Measurements from ENCODE around the gene CDX2. TPM values are rescaled to one million over a fixed set of nuclear protein-coding genes. Genes with fewer than 3 reads are reported as not detected.

Gene CDX2
- total and polyA plus RNA-seq, 4 donors = not detected

GRCh38 chr13:27922883-27923612, 46.1 kb downstream of the CDX2 start:
- WGBS = 15% methylated on average over 24 of the region's 24 CpGs
- no peak overlapping the region for H3K9ac ChIP-seq (ENCODE audit: low read depth in 1 of 2, low read length in 2 of 2)
- no peak for DNase-seq (ENCODE audit: low spot score)
- H3K36me3 ChIP-seq (ENCODE audit: control insufficient read depth in 4 of 4, insufficient read depth in 3 of 4, low read depth in 1 of 4, low read length in 3 of 4) = no peaks in the 10 kb centered on the region
- peaks cover 16 to 33% (median 24%) of the 10 kb centered on the region in 4 donors for H3K4me1 ChIP-seq (ENCODE audit: control insufficient read depth in 4 of 4, insufficient read depth in 4 of 4, low read length in 3 of 4)
- no peaks in the 10 kb centered on the region for H3K9me3 ChIP-seq (ENCODE audit: control insufficient read depth in 4 of 4, low read length in 3 of 4)
- TF ChIP-seq HNF4G (IDR thresholded peaks at IDR 0.05) (no peak), ZBTB33 (IDR thresholded peaks at IDR 0.05) (no peak), FOXA1 (IDR thresholded peaks at IDR 0.05) (no peak), FOXA2 (IDR thresholded peaks at IDR 0.05) (no peak), RAD21 (IDR thresholded peaks at IDR 0.05) (no peak), HNF4A (conservative IDR thresholded peaks at IDR 0.05) (no peak), SP1 (IDR thresholded peaks at IDR 0.05) (no peak), TAF1 (conservative IDR thresholded peaks at IDR 0.05) (no peak), JUND (IDR thresholded peaks at IDR 0.05) (no peak), YY1 (IDR thresholded peaks at IDR 0.05) (no peak)
- TF ChIP-seq, protein P1, sequence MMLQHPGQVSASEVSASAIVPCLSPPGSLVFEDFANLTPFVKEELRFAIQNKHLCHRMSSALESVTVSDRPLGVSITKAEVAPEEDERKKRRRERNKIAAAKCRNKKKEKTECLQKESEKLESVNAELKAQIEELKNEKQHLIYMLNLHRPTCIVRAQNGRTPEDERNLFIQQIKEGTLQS (IDR thresholded peaks at IDR 0.05) = no peak
- TF ChIP-seq, protein P2, sequence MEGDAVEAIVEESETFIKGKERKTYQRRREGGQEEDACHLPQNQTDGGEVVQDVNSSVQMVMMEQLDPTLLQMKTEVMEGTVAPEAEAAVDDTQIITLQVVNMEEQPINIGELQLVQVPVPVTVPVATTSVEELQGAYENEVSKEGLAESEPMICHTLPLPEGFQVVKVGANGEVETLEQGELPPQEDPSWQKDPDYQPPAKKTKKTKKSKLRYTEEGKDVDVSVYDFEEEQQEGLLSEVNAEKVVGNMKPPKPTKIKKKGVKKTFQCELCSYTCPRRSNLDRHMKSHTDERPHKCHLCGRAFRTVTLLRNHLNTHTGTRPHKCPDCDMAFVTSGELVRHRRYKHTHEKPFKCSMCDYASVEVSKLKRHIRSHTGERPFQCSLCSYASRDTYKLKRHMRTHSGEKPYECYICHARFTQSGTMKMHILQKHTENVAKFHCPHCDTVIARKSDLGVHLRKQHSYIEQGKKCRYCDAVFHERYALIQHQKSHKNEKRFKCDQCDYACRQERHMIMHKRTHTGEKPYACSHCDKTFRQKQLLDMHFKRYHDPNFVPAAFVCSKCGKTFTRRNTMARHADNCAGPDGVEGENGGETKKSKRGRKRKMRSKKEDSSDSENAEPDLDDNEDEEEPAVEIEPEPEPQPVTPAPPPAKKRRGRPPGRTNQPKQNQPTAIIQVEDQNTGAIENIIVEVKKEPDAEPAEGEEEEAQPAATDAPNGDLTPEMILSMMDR (IDR thresholded peaks at IDR 0.05; ENCODE audit: low read depth, low read length, missing input control) = no peak
- H3K27ac ChIP-seq (ENCODE audit: low read depth in 1 of 2, low read length in 2 of 2) = no peak overlapping the region
- peaks cover 19 to 29% (median 21%) of the 10 kb centered on the region in 4 donors for H3K27me3 ChIP-seq (ENCODE audit: control insufficient read depth in 4 of 4, insufficient read depth in 4 of 4, low read length in 3 of 4)
- H3K4me3 ChIP-seq (ENCODE audit: low read depth in 1 of 3, low read length in 3 of 3) = no peak overlapping the region

GRCh38 chr13:27921961-27922882, 46.9 kb downstream of the CDX2 start:
- peaks cover 19 to 29% (median 19%) of the 10 kb centered on the region in 4 donors for H3K27me3 ChIP-seq (ENCODE audit: control insufficient read depth in 4 of 4, insufficient read depth in 4 of 4, low read length in 3 of 4)
- TF ChIP-seq JUND (IDR thresholded peaks at IDR 0.05) (no peak), TAF1 (conservative IDR thresholded peaks at IDR 0.05) (no peak), REST (IDR thresholded peaks at IDR 0.05) (no peak), MAX (IDR thresholded peaks at IDR 0.05) (no peak), EGR1 (IDR thresholded peaks at IDR 0.05; ENCODE audit: low read depth in 2 of 2) (no peak), YY1 (IDR thresholded peaks at IDR 0.05) (no peak)
- TF ChIP-seq, protein P2 (IDR thresholded peaks at IDR 0.05; ENCODE audit: low read depth, low read length, missing input control) = no peak
- no peaks in the 10 kb centered on the region for H3K36me3 ChIP-seq (ENCODE audit: control insufficient read depth in 4 of 4, insufficient read depth in 3 of 4, low read depth in 1 of 4, low read length in 3 of 4)
- no peak overlapping the region for H3K9ac ChIP-seq (ENCODE audit: low read depth in 1 of 2, low read length in 2 of 2)
- H3K27ac ChIP-seq (ENCODE audit: low read depth in 1 of 2, low read length in 2 of 2) = no peak overlapping the region
- peaks cover 16 to 41% (median 30%) of the 10 kb centered on the region in 4 donors for H3K4me1 ChIP-seq (ENCODE audit: control insufficient read depth in 4 of 4, insufficient read depth in 4 of 4, low read length in 3 of 4)
- peak overlapping the region in 1 of 3 donors; percentile 59 for H3K4me3 ChIP-seq (ENCODE audit: low read depth in 1 of 3, low read length in 3 of 3)
- DNase-seq (ENCODE audit: low spot score) = no peak
- no peaks in the 10 kb centered on the region for H3K9me3 ChIP-seq (ENCODE audit: control insufficient read depth in 4 of 4, low read length in 3 of 4)
- 16% methylated on average over 39 of the region's 39 CpGs for WGBS
